ENCODE data around the gene TMA16.

- TF ChIP-seq, protein P1, sequence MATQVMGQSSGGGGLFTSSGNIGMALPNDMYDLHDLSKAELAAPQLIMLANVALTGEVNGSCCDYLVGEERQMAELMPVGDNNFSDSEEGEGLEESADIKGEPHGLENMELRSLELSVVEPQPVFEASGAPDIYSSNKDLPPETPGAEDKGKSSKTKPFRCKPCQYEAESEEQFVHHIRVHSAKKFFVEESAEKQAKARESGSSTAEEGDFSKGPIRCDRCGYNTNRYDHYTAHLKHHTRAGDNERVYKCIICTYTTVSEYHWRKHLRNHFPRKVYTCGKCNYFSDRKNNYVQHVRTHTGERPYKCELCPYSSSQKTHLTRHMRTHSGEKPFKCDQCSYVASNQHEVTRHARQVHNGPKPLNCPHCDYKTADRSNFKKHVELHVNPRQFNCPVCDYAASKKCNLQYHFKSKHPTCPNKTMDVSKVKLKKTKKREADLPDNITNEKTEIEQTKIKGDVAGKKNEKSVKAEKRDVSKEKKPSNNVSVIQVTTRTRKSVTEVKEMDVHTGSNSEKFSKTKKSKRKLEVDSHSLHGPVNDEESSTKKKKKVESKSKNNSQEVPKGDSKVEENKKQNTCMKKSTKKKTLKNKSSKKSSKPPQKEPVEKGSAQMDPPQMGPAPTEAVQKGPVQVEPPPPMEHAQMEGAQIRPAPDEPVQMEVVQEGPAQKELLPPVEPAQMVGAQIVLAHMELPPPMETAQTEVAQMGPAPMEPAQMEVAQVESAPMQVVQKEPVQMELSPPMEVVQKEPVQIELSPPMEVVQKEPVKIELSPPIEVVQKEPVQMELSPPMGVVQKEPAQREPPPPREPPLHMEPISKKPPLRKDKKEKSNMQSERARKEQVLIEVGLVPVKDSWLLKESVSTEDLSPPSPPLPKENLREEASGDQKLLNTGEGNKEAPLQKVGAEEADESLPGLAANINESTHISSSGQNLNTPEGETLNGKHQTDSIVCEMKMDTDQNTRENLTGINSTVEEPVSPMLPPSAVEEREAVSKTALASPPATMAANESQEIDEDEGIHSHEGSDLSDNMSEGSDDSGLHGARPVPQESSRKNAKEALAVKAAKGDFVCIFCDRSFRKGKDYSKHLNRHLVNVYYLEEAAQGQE (IDR thresholded peaks at IDR 0.05; ENCODE audit: borderline replicate concordance) = no peak
- TF ChIP-seq SMC3 (conservative IDR thresholded peaks at IDR 0.05; ENCODE audit: poor library complexity) = peak; percentile 77
- TF ChIP-seq, protein P2, sequence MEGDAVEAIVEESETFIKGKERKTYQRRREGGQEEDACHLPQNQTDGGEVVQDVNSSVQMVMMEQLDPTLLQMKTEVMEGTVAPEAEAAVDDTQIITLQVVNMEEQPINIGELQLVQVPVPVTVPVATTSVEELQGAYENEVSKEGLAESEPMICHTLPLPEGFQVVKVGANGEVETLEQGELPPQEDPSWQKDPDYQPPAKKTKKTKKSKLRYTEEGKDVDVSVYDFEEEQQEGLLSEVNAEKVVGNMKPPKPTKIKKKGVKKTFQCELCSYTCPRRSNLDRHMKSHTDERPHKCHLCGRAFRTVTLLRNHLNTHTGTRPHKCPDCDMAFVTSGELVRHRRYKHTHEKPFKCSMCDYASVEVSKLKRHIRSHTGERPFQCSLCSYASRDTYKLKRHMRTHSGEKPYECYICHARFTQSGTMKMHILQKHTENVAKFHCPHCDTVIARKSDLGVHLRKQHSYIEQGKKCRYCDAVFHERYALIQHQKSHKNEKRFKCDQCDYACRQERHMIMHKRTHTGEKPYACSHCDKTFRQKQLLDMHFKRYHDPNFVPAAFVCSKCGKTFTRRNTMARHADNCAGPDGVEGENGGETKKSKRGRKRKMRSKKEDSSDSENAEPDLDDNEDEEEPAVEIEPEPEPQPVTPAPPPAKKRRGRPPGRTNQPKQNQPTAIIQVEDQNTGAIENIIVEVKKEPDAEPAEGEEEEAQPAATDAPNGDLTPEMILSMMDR (IDR thresholded peaks at IDR 0.05; ENCODE audit: poor library complexity, severe bottlenecking) = peak; percentile 70
- TF ChIP-seq MXI1 (conservative IDR thresholded peaks at IDR 0.05; ENCODE audit: poor library complexity, severe bottlenecking) = no peak
- no peak for TF ChIP-seq TAF1 (IDR thresholded peaks at IDR 0.05; ENCODE audit: low read depth)
- TF ChIP-seq POLR2AphosphoS5 (IDR thresholded peaks at IDR 0.05) = no peak
- TF ChIP-seq EZH2 (IDR thresholded peaks at IDR 0.05; ENCODE audit: borderline replicate concordance, insufficient read depth, low read length, poor library complexity, severe bottlenecking) = no peak
- no peak for TF ChIP-seq EP300 (conservative IDR thresholded peaks at IDR 0.05; ENCODE audit: poor library complexity, severe bottlenecking)
Observed at GRCh38 chr4:163484906-163485305, 9.6 kb upstream of the TMA16 start.
